Measurements from ENCODE around the gene CTF1. TPM values are rescaled to one million over a fixed set of nuclear protein-coding genes. Genes with fewer than 3 reads are reported as not detected.

The CTF1 gene
- total and polyA plus RNA-seq, 10 of the 15 experiments (the other 5 are each of a cell fraction or from before 2014, with no cell fraction given), result 0.04 to 0.46 (median 0.11) TPM; not detected in 3

DNA sequence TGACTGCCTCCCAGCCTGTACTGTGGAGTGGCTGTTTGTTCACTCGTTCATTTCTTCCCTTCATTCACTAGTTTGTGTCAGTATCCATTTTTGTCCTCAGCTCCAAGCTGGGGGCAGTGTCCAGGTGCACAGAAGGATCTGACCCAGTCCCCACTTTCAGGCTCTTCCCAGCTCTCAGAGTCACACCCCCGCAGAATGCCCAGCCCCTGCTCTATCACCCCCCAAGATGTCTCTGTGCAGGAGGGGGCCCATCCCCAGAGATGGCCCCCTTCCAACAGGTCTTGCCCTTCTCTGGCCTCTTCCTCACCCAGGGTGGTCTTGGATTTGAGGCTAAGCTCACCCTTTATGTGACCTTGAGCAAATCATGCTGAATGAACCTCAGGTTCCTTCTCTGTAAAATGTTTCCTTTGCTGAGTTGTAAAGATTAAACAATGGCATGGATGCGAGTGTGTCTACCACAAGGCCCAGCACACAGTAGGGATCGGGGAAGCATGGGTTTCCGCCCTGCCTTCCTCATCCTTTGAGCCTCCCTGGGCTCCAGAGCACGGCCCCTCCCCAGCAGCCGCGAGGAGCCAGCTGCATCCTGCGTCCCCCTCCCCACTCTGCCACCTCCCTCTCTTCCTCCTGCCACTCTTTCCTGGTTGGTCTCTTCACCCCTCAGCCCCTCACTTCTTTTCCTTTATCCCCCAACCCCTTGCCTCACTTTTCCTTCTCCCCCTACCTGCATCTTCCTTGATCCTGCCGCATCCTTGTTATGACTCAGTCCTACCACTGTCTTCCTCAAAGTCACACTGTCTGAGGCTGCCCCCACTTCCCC, 29.8 kb downstream of the CTF1 start:
- Histone ChIP-seq H3K4me2 (ENCODE audit: control insufficient read depth, insufficient read depth) (no peak overlapping the region), H3K9me3 (replicated peaks; ENCODE audit: control insufficient read depth, insufficient read depth, low read length) (no peaks in the 10 kb centered on the region), H3K79me2 (ENCODE audit: control insufficient read depth, insufficient read depth, low read length) (peaks cover 5% of the 10 kb centered on the region), H3K36me3 (ENCODE audit: control insufficient read depth in 2 of 2, insufficient read depth in 2 of 2, low read length in 1 of 2) (peaks cover 0 to 9% of the 10 kb centered on the region in 2 experiments), H3K27me3 (replicated peaks in 1 of 2; ENCODE audit: control insufficient read depth in 2 of 2, insufficient read depth in 2 of 2, low read length in 1 of 2) (no peaks in the 10 kb centered on the region), H4K20me1 (ENCODE audit: control insufficient read depth, insufficient read depth) (no peaks in the 10 kb centered on the region), H3K4me1 (ENCODE audit: control insufficient read depth, insufficient read depth, low read length) (peaks cover 4% of the 10 kb centered on the region; the same call in 1 of the 2 replicates), H3K9ac (ENCODE audit: control insufficient read depth, insufficient read depth, low read length) (no peak overlapping the region), H3K4me3 (no peak overlapping the region), H3K27ac (ENCODE audit: control insufficient read depth, insufficient read depth) (no peak overlapping the region), H2AFZ (ENCODE audit: control insufficient read depth, low read depth, low read length) (no peak overlapping the region)
- in situ Hi-C loops (cut with MboI), result no loop called here
- intact Hi-C loops (cut with micrococcal nuclease; ENCODE audit: unreplicated experiment), result loop anchor here (10.0 kb wide), 2 partner anchors 231 to 271 kb away; partner anchors contain the start of genes FBRS, PRR14 and SRCAP
- no peak for TF ChIP-seq EP300 (IDR thresholded peaks at IDR 0.05; ENCODE audit: borderline replicate concordance in 1 of 2, control insufficient read depth in 1 of 2, low read depth in 2 of 2, low read length in 2 of 2)
- no peak for TF ChIP-seq SMAD1 (IDR thresholded peaks at IDR 0.05; ENCODE audit: low read depth, partially characterized antibody)
- TF ChIP-seq, protein P1, sequence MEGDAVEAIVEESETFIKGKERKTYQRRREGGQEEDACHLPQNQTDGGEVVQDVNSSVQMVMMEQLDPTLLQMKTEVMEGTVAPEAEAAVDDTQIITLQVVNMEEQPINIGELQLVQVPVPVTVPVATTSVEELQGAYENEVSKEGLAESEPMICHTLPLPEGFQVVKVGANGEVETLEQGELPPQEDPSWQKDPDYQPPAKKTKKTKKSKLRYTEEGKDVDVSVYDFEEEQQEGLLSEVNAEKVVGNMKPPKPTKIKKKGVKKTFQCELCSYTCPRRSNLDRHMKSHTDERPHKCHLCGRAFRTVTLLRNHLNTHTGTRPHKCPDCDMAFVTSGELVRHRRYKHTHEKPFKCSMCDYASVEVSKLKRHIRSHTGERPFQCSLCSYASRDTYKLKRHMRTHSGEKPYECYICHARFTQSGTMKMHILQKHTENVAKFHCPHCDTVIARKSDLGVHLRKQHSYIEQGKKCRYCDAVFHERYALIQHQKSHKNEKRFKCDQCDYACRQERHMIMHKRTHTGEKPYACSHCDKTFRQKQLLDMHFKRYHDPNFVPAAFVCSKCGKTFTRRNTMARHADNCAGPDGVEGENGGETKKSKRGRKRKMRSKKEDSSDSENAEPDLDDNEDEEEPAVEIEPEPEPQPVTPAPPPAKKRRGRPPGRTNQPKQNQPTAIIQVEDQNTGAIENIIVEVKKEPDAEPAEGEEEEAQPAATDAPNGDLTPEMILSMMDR (IDR thresholded peaks at IDR 0.05 in 2 of 3, conservative IDR thresholded peaks at IDR 0.05 in 1 of 3; ENCODE audit: control insufficient read depth in 2 of 3, extremely low read depth in 1 of 3, insufficient read depth in 1 of 3, low read depth in 3 of 3, low read length in 3 of 3), result no peak
- TF ChIP-seq, protein P2, sequence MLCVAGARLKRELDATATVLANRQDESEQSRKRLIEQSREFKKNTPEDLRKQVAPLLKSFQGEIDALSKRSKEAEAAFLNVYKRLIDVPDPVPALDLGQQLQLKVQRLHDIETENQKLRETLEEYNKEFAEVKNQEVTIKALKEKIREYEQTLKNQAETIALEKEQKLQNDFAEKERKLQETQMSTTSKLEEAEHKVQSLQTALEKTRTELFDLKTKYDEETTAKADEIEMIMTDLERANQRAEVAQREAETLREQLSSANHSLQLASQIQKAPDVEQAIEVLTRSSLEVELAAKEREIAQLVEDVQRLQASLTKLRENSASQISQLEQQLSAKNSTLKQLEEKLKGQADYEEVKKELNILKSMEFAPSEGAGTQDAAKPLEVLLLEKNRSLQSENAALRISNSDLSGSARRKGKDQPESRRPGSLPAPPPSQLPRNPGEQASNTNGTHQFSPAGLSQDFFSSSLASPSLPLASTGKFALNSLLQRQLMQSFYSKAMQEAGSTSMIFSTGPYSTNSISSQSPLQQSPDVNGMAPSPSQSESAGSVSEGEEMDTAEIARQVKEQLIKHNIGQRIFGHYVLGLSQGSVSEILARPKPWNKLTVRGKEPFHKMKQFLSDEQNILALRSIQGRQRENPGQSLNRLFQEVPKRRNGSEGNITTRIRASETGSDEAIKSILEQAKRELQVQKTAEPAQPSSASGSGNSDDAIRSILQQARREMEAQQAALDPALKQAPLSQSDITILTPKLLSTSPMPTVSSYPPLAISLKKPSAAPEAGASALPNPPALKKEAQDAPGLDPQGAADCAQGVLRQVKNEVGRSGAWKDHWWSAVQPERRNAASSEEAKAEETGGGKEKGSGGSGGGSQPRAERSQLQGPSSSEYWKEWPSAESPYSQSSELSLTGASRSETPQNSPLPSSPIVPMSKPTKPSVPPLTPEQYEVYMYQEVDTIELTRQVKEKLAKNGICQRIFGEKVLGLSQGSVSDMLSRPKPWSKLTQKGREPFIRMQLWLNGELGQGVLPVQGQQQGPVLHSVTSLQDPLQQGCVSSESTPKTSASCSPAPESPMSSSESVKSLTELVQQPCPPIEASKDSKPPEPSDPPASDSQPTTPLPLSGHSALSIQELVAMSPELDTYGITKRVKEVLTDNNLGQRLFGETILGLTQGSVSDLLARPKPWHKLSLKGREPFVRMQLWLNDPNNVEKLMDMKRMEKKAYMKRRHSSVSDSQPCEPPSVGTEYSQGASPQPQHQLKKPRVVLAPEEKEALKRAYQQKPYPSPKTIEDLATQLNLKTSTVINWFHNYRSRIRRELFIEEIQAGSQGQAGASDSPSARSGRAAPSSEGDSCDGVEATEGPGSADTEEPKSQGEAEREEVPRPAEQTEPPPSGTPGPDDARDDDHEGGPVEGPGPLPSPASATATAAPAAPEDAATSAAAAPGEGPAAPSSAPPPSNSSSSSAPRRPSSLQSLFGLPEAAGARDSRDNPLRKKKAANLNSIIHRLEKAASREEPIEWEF (IDR thresholded peaks at IDR 0.05; ENCODE audit: insufficient replicate concordance, low read depth, low read length), result no peak
- no peak for TF ChIP-seq RELA (IDR thresholded peaks at IDR 0.05; ENCODE audit: borderline replicate concordance, partially characterized antibody)
- no peak for TF ChIP-seq KDM1A (IDR thresholded peaks at IDR 0.05; ENCODE audit: borderline replicate concordance)
- no peak for TF ChIP-seq NFXL1 (IDR thresholded peaks at IDR 0.05; ENCODE audit: borderline replicate concordance)
- no peak for TF ChIP-seq YBX1 (IDR thresholded peaks at IDR 0.05)
- no peak for TF ChIP-seq NR2F1 (conservative IDR thresholded peaks at IDR 0.05)
- ChIA-PET SMC1A (ENCODE audit: uncharacterized antibody, unreplicated experiment) (interaction anchor here (1.2 to 1.3 kb wide), 2 partner anchors 9 to 15 kb away, joined by 3 to 5 read pairs; no protein-coding TSS in a partner anchor), CTCF (interaction anchor here (1.3 to 5.2 kb wide), 2 partner anchors 15 to 81 kb away, joined by 6 to 26 read pairs; no protein-coding TSS in a partner anchor), RAD21 (ENCODE audit: unreplicated experiment) (interaction anchor here (1.3 to 2.2 kb wide), 2 partner anchors 16 to 27 kb away, joined by 4 to 11 read pairs; no protein-coding TSS in a partner anchor), POLR2A (interaction anchor here (0.6 kb wide), 1 partner anchor 28 kb away, joined by 4 read pairs; no protein-coding TSS in a partner anchor)
- ATAC-seq (no peak), FAIRE-seq (no peak), DNase-seq (ENCODE audit: low read depth, low spot score) (no peak)
- 78% methylated on average over 10 of the region's 10 CpGs for WGBS (ENCODE audit: insufficient coverage, insufficient replicate concordance, low lambda C conversion rate, missing lambda C conversion rate)
- BruUV-seq (replicated peaks), result no TSS peak

Measured in GM12878 (cell line).